Measurements from ENCODE around the gene KRTAP1-4.

DNA sequence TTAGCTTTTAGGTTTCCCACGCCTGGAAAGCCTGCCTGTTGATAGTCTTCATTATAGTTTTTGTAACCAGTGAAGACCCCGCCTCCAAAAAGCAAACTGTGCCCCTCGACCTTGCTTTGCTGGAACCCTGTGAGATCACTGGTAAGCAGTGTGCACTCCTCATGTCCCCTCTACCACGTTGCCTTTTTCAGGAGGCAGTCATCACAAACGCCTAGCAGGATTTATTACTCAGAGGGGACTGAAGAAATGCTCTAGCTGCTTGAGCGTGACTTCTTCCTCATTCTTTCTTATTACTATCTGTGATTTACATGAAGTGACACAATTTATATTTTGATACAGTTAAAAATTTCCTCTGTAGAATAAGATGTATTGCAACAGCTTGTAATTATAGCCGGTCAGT, 14.5 kb downstream of the KRTAP1-4 start:
- TF ChIP-seq YY1 (IDR thresholded peaks at IDR 0.05; ENCODE audit: insufficient read depth, insufficient read length), result no peak
- TF ChIP-seq ZNF274 (IDR thresholded peaks at IDR 0.05; ENCODE audit: low read depth, low read length), result no peak
- no peak for TF ChIP-seq SUZ12 (IDR thresholded peaks at IDR 0.05; ENCODE audit: extremely low read depth, insufficient read depth, insufficient read length)
